ENCODE measurements around the gene FAM124B.

GRCh38 chr2:224365331-224365730 is 36.6 kb downstream of the FAM124B start:
- TF ChIP-seq CTCF (IDR thresholded peaks at IDR 0.05) (no peak), POLR2A (IDR thresholded peaks at IDR 0.05) (no peak)

Data from Peyer's patch (tissue), 4 donors.